Mucosa of rectum (tissue), 2 donors: ENCODE results near the gene PYDC1.

Experiments used
- H3K27ac ChIP-seq, 2 donors: one replicate each; pipeline ENCODE4 v1.7.0; 2013; ENCODE audit warnings: inconsistent platforms in 2 of 2, low read depth in 2 of 2, low read length in 2 of 2
- H3K27me3 ChIP-seq, 2 donors: one replicate each; pipeline ENCODE4 v1.7.0; 2013; ENCODE audit warnings: low read length in 2 of 2; ENCODE audit not compliant: control insufficient read depth in 2 of 2, insufficient read depth in 2 of 2
- H3K36me3 ChIP-seq, 2 donors: one replicate each; pipeline ENCODE4 v1.7.0; 2013; ENCODE audit warnings: low read length in 2 of 2; ENCODE audit not compliant: control insufficient read depth in 2 of 2, insufficient read depth in 2 of 2
- H3K4me1 ChIP-seq, 2 donors: one replicate each; pipeline ENCODE4 v1.7.0; 2013; ENCODE audit warnings: low read length in 2 of 2, mild to moderate bottlenecking in 1 of 2; ENCODE audit not compliant: control insufficient read depth in 2 of 2, insufficient read depth in 2 of 2
- H3K4me3 ChIP-seq, 2 donors: one replicate each; pipeline ENCODE4 v1.7.0; 2013; ENCODE audit warnings: low read length in 2 of 2
- H3K9ac ChIP-seq, 2 donors: one replicate each; pipeline ENCODE4 v1.7.0; 2013; ENCODE audit warnings: low read length in 2 of 2, low read depth in 1 of 2, mild to moderate bottlenecking in 1 of 2
- H3K9me3 ChIP-seq, 2 donors: one replicate each; pipeline ENCODE4 v1.7.0; 2013; ENCODE audit warnings: low read length in 2 of 2; ENCODE audit not compliant: control insufficient read depth in 2 of 2
- donor health status: healthy.
- donor health status: Normal muscosa, but diverticular disease.

Gene PYDC1

DNA sequence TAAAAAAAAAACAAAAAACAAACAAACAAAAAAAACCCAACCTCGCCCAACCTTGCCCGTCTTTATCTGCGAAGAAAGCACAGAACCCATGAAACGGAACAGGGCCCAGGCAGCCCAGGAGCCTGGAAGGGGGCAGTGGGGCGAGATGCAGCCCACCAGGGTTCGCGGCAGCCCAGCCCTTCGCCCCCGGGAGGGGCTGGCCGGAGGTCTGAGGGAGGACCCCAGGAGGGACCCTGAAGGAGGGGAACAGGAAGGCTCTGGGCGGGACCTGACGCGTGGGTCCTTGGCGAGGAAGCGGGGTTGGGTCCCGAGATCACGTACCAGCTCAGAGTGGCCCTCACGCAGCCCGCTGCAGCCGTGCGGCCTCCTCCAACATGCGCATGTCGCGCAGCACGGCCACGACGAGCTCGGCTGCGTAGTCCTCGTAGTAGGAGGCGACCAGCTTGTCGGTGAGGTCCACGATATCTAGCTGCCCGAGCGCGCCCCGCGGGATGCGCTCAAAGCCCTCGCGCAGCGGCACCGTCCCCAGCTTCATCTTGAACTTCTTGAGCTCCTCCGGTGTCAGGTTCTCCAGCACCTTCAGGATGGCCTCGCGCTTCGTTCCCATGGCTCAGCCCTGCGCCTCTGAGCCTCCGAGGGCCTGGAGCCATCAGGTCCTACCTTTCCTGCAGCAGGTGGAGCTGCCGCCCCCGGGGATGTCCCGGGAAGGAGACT, at the start of gene PYDC1:
Gene PYDC1, minus strand, starts transcription at position 714 of the 714 bp plus-strand sequence. Its CDS starts 107 bp downstream, at position 607.
- H3K4me3 ChIP-seq = peak within 1 kb of the TSS; percentile 27 to 30
- H3K4me1 ChIP-seq = peaks cover 12 to 21% of the 10 kb centered on the region in 2 donors
- H3K9ac ChIP-seq = no peak within 1 kb of the TSS
- H3K36me3 ChIP-seq = no peaks in the 10 kb centered on the region
- H3K27ac ChIP-seq = no peak within 1 kb of the TSS
- H3K27me3 ChIP-seq = peaks cover 26 to 42% of the 10 kb centered on the region in 2 donors
- no peaks in the 10 kb centered on the region for H3K9me3 ChIP-seq

DNA sequence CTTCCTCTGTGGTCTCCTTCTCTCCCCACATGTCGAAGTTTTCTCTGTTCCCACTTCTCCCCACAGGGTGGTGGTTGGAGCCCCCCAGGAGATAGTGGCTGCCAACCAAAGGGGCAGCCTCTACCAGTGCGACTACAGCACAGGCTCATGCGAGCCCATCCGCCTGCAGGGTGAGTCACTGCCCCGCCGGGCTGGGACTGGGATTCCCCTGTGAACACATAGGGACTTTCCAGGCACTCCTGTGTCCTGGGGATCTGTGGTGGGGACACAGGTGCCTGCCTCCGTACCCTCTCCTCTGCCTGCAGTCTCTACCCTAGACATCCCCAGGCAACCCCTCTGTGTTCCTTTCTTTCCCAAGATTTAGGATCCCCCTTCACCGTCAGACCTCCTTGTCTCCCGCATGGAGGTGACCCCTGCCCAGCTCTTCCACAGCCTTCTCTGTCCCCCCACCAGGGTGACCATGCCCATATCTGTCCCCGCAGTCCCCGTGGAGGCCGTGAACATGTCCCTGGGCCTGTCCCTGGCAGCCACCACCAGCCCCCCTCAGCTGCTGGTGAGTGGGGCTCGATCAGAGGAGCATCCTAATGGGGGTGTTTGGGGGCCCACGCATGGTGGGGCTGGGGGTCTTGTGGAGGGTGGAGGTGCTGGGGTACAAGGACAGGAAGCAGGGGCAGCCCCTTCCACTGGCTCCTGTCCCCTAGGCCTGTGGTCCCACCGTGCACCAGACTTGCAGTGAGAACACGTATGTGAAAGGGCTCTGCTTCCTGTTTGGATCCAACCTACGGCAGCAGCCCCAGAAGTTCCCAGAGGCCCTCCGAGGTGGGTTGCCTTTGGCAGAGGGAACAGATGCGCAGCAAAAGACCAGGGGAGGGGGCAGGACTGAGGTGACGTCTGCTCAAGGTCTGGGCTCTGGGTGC, 48.7 kb upstream of the PYDC1 start:
- H3K27ac ChIP-seq = no peak overlapping the region
- H3K4me3 ChIP-seq = no peak overlapping the region
- H3K27me3 ChIP-seq = no peaks in the 10 kb centered on the region
- no peak overlapping the region for H3K9ac ChIP-seq
- no peaks in the 10 kb centered on the region for H3K36me3 ChIP-seq
- H3K9me3 ChIP-seq = no peaks in the 10 kb centered on the region
- H3K4me1 ChIP-seq = no peaks in the 10 kb centered on the region

DNA sequence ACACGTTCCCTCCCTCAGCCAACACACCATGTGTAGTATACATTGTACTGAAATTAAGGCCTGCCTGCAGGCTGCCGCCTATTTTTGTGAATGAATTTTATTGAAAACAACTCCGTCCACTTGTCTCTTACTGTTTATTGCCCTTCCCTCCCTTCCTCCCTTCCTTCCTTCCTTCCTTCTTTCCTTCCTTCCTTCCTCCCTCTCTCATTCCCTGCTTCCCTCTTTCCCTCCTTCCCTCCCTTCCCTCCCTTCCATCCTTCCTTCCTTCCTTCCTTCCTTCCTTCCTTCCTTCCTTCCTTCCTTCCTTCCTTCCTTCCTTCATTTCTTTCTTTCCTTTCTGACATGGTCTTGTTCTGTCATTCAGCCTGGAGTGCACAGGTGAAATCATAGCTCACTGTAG, 45.1 kb upstream of the PYDC1 start:
- Histone ChIP-seq H3K4me3 (no peak overlapping the region), H3K36me3 (no peaks in the 10 kb centered on the region), H3K4me1 (no peaks in the 10 kb centered on the region), H3K27ac (no peak overlapping the region), H3K27me3 (no peaks in the 10 kb centered on the region), H3K9ac (no peak overlapping the region), H3K9me3 (no peaks in the 10 kb centered on the region)

DNA sequence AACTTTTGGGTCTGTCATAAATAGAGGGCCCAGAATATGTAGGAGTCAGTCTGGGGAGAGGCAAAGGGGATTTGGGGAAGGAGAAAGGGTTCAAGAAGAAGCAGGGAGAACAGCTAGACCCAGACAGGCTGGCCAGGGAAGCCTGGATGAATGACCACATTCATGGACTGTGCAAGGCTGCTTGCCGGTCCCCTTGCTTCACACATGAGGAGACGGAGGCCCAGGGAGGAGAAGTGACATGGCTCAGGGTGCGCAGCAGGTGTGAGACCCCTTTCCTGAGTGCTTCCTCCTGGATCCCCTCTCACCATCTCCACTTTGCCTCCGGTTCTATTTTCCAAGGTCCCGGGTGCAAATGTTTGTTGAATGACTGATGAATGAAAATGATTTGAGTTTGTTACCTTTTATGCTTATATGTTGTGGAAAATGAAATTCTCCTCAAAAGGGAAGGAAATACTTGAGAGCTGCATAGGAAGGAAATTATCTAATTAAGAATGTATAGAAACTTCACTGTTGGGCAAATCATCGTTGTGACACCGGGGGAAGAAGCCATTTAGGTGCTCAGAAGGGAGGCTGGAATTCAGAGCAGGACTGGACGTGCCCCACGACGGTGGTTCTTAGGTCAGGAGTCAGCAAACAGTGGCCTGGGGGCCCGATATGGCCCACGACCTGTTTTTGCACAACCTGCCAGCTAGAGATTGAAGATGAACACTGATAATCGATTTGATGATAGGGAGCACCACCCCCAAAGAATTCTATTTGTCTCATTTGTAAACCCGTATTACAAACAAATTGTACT, 43.4 kb upstream of the PYDC1 start:
- H3K9me3 ChIP-seq = no peaks in the 10 kb centered on the region
- peak overlapping the region in 1 of 2 donors; percentile 56 for H3K4me3 ChIP-seq
- no peak overlapping the region for H3K9ac ChIP-seq
- H3K27me3 ChIP-seq = no peaks in the 10 kb centered on the region
- no peaks in the 10 kb centered on the region for H3K36me3 ChIP-seq
- H3K27ac ChIP-seq = no peak overlapping the region
- no peaks in the 10 kb centered on the region for H3K4me1 ChIP-seq

DNA sequence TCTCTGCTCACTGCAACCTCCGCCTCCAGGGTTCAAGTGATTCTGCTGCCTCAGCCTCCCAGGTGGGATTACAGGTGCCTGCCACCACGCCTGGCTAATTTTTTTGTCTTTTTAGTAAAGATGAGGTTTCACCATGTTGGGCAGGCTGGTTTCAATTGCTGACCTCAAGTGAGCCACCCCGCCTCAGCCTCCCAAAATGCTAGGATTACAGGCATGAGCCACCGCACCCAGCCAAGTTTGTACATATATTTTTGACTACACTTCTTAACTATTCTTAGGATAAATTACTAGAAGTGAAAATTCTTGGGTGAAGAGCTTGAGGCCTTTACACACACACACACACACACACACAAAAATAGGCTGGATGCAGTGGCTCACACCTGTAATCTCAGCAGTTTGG, 41.4 kb upstream of the PYDC1 start:
- Histone ChIP-seq H3K4me3 (no peak overlapping the region), H3K9me3 (no peaks in the 10 kb centered on the region), H3K27ac (no peak overlapping the region), H3K27me3 (no peaks in the 10 kb centered on the region), H3K36me3 (no peaks in the 10 kb centered on the region), H3K9ac (no peak overlapping the region), H3K4me1 (no peaks in the 10 kb centered on the region)

DNA sequence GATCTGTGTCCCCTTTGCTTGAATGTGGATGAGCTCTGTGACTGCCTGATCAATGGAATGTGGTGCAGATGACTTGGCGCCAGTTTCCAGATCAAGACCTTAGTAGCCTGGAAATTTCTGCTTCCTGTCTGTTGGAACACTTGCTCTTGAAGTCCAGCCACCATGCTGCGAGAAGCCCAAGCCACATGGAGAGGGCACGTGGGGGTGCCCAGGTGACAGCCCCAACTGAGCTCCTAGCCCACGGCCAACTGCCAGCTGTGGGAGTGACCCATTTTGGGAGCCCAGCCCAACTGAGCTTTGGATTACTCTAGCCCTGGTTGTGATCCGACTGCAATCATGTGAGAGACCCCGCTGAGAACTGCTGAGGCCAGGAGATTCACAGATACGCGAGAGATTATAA, 39.5 kb upstream of the PYDC1 start:
- H3K4me1 ChIP-seq = no peaks in the 10 kb centered on the region
- no peaks in the 10 kb centered on the region for H3K27me3 ChIP-seq
- H3K27ac ChIP-seq = no peak overlapping the region
- no peak overlapping the region for H3K4me3 ChIP-seq
- no peaks in the 10 kb centered on the region for H3K9me3 ChIP-seq
- H3K9ac ChIP-seq = no peak overlapping the region
- no peaks in the 10 kb centered on the region for H3K36me3 ChIP-seq

DNA sequence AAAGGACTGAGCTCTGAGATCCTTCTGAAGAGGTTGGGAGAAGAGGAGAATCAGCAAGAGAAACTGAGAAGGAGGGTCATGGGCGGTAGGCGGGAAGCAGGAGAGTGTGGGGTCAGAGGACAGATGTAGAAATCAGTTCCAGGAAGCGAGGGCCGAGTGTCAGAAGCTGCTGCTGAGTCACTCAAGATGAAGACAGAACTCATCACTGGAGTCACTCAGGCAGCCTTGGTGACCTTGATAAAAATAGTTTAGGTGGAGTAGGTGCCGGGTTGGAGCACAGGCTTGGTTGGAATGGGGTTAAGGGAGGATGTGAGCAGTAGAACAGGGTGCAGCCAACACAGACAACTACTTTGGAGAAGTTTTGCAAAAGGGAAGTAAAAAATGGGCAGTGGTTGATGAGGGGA, 36.7 kb upstream of the PYDC1 start:
- H3K27ac ChIP-seq = no peak overlapping the region
- H3K4me1 ChIP-seq = no peaks in the 10 kb centered on the region
- H3K9ac ChIP-seq = no peak overlapping the region
- H3K27me3 ChIP-seq = peaks cover 0 to under 1% of the 10 kb centered on the region in 2 donors
- no peak overlapping the region for H3K4me3 ChIP-seq
- no peaks in the 10 kb centered on the region for H3K36me3 ChIP-seq
- no peaks in the 10 kb centered on the region for H3K9me3 ChIP-seq

DNA sequence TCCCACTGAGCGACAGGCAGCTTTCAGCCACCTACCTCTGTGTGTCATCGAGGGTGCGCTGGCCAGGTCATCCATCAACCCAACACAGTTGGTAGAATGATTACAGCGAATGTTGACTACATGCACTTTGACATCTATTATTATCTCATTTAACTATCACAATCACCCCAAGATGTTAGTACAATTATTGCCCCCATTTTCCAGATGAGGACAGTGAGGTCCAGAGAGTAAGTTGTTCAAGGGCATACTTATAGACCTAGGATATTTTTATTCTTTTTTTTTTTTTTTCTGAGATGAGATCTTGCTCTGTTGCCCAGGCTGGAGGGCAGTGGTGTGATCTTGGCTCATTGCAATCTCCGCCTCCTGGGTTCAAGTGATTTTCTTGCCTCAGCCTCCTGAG, 34.5 kb upstream of the PYDC1 start:
- H3K27me3 ChIP-seq = peaks cover 0 to 4% of the 10 kb centered on the region in 2 donors
- H3K27ac ChIP-seq = no peak overlapping the region
- no peaks in the 10 kb centered on the region for H3K4me1 ChIP-seq
- no peaks in the 10 kb centered on the region for H3K9me3 ChIP-seq
- no peak overlapping the region for H3K4me3 ChIP-seq
- no peaks in the 10 kb centered on the region for H3K36me3 ChIP-seq
- H3K9ac ChIP-seq = no peak overlapping the region

DNA sequence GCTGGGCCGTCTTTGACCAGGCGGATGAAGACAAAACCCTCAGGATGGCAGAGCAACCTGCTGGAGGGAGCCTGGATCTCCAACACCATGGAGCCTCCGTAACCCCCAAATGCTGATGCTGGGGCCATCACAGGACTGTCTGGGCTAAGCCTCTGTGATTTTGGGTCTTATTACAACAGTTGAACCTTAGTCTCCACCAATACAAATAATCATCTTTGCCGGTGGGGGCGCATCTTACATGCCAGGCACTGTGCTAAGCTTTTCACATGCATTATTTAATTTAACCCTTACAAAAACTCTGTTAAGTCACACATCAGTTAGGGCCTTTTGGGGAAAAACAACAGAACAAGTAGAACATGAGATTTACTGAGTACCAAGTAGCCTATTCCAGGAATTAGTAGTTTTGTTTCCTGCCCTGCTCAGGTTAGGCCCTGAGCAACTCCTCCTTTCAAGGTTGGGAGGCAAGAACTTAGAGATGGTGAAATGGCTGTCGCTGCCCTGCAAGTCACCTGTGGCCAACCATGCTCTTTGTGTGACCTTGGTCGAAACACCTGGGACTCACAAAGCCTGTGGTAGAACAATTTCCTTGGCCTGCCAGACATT, 33.9 kb upstream of the PYDC1 start:
- H3K27me3 ChIP-seq = peaks cover 0 to 4% of the 10 kb centered on the region in 2 donors
- H3K9ac ChIP-seq = no peak overlapping the region
- no peak overlapping the region for H3K4me3 ChIP-seq
- H3K9me3 ChIP-seq = no peaks in the 10 kb centered on the region
- no peak overlapping the region for H3K27ac ChIP-seq
- H3K4me1 ChIP-seq = no peaks in the 10 kb centered on the region
- no peaks in the 10 kb centered on the region for H3K36me3 ChIP-seq
